Panc1 (cell line): Measurements from ENCODE around the gene MYCBP2. TPM values are rescaled to one million over a fixed set of nuclear protein-coding genes. Genes with fewer than 3 reads are reported as not detected.

Experiments
- ATAC-seq: fragments of 200-7000 bp; cut with Tn5 transposase; 2 replicates; pipeline ENCODE4 v1.9.1; 2020; ENCODE audit warnings: mild to moderate bottlenecking, moderate library complexity
- BruUV-seq: library from RNA; stranded (reverse); fragments of 400-500 nt; replicated peaks from 2 replicates; lab custom pipeline; 2021; lab: Mats Ljungman, UMichigan
- CTCF ChIA-PET: fragments of 300-600 bp; sonication (Branson Sonifier 250); formaldehyde crosslinking; loops from one replicate; lab custom pipeline; 2022; ENCODE audit warnings: antibody characterized with exemption; lab: Charles Lee
- POLR2A ChIA-PET: fragments of 300-600 bp; sonication (Branson Sonifier 250); formaldehyde crosslinking; loops from one replicate; lab custom pipeline; 2022; ENCODE audit warnings: antibody characterized with exemption; lab: Charles Lee
- DNase-seq: peaks from one replicate; pipeline ENCODE4 v3.0.0-alpha.2; 2010; ENCODE audit warnings: low read depth, low spot score
- H3K27ac ChIP-seq: 2 replicates; pipeline ENCODE4 v1.5.1; 2011; ENCODE audit warnings: mild to moderate bottlenecking, low read length, inconsistent platforms
- H3K27me3 ChIP-seq: fragments of 200-500 bp; sonication (Bioruptor generic); 2 replicates; pipeline ENCODE4 v1.6.0; 2014; ENCODE audit warnings: low read length, inconsistent platforms; ENCODE audit not compliant: control insufficient read depth, insufficient read depth
- H3K36me3 ChIP-seq: fragments of 200-500 bp; sonication (Bioruptor generic); 2 replicates; pipeline ENCODE4 v1.5.1; 2014; ENCODE audit warnings: inconsistent platforms, mild to moderate bottlenecking, low read length, moderate library complexity; ENCODE audit not compliant: control insufficient read depth, insufficient read depth
- H3K4me1 ChIP-seq: 2 replicates; pipeline ENCODE4 v1.5.1; 2011; ENCODE audit warnings: inconsistent platforms, mild to moderate bottlenecking, low read length, moderate library complexity; ENCODE audit not compliant: control insufficient read depth, insufficient read depth
- H3K4me3 ChIP-seq, 2 experiments: 2 replicates each; pipeline ENCODE4 v1.5.1; 2011 to 2012; ENCODE audit warnings: low read depth in 2 of 2, low read length in 2 of 2, mild to moderate bottlenecking in 2 of 2, inconsistent platforms in 1 of 2, moderate library complexity in 1 of 2
- H3K9me3 ChIP-seq: fragments of 200-500 bp; sonication (Bioruptor generic); 2 replicates; pipeline ENCODE4 v1.5.1; 2014; ENCODE audit warnings: low read depth, mild to moderate bottlenecking, inconsistent platforms, low read length, moderate library complexity; ENCODE audit not compliant: control insufficient read depth, insufficient read depth
- POLR2AphosphoS5 ChIP-seq: IDR thresholded peaks from 2 replicates; pipeline ENCODE4 v1.6.1; 2012; ENCODE audit warnings: mild to moderate bottlenecking, low read depth, low read length, moderate library complexity
- SIN3A ChIP-seq: IDR thresholded peaks from 2 replicates; pipeline ENCODE4 v1.6.1; 2012; ENCODE audit warnings: low read depth, mild to moderate bottlenecking, low read length, moderate library complexity, borderline replicate concordance; ENCODE audit not compliant: insufficient read depth
- TCF7L2 ChIP-seq: IDR thresholded peaks from 2 replicates; pipeline ENCODE4 v1.6.1; 2011; ENCODE audit warnings: mild to moderate bottlenecking, low read depth, low read length, inconsistent platforms
- in situ Hi-C: cut with HindIII; loops from 2 replicates; pipeline ENCODE4 v1.10.0; 2016; ENCODE audit warnings: low sequenced_read_pairs, low pct_unique_long_range_greater_than_20kb
- intact Hi-C: fragments of 100-400 bp; cut with micrococcal nuclease; formaldehyde crosslinking; loops from one replicate; pipeline ENCODE4 v1.10.0; 2022; ENCODE audit not compliant: unreplicated experiment
- total RNA-seq: library from RNA; stranded (reverse); gene quantifications from one replicate; pipeline ENCODE4 v1.2.1, GENCODE V29; 2021; ENCODE audit not compliant: unreplicated experiment
- TF ChIP-seq, protein P1 (sequence below): fragments of 450-650 bp; IDR thresholded peaks from 2 replicates; pipeline ENCODE4 v1.5.1; 2017; ENCODE audit warnings: mild to moderate bottlenecking
- TF ChIP-seq, protein P2 (sequence below), 2 experiments: IDR thresholded peaks; 2 replicates each; pipeline ENCODE4 v1.6.1; 2011 to 2012; ENCODE audit warnings: low read depth in 2 of 2, control low read depth in 1 of 2, low read length in 1 of 2, mild to moderate bottlenecking in 1 of 2, moderate library complexity in 1 of 2; ENCODE audit not compliant: insufficient read depth in 1 of 2

MYCBP2 gene
- total RNA-seq, 1 experiment from 2014 or later = 41.4 TPM

DNA sequence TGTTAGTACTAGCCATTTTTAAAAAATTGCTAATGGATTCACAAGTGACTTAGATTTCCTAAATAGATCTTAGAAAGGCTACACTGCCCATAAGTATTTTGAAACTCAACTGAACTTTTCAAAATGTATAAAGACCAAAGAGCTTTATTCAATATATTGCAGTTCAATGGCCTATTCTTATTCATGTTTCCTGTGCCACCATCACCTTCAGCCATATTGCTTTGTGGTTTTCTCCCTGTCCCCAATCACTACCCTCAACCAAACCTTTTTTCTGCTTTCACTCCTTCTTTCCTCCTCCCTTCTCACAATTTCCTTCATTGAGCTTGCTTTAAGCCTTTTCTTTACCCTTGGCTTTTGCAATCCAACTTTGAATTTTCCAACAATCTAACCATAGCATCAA is 100.9 kb downstream of the MYCBP2 start:
- ChIA-PET CTCF (no interaction called here), POLR2A (no interaction called here)
- no peaks in the 10 kb centered on the region; the same call in 1 of the 2 replicates for H3K36me3 ChIP-seq
- intact Hi-C loops = no loop called here
- H3K4me3 ChIP-seq = no peak overlapping the region
- no peaks in the 10 kb centered on the region for H3K27me3 ChIP-seq
- no peaks in the 10 kb centered on the region for H3K4me1 ChIP-seq
- in situ Hi-C loops = no loop called here
- no peak for DNase-seq
- no peaks in the 10 kb centered on the region for H3K9me3 ChIP-seq
- no TSS peak for BruUV-seq
- H3K27ac ChIP-seq = no peak overlapping the region
- TF ChIP-seq POLR2AphosphoS5 (no peak), TCF7L2 (no peak), SIN3A (no peak)
- TF ChIP-seq, protein P1, sequence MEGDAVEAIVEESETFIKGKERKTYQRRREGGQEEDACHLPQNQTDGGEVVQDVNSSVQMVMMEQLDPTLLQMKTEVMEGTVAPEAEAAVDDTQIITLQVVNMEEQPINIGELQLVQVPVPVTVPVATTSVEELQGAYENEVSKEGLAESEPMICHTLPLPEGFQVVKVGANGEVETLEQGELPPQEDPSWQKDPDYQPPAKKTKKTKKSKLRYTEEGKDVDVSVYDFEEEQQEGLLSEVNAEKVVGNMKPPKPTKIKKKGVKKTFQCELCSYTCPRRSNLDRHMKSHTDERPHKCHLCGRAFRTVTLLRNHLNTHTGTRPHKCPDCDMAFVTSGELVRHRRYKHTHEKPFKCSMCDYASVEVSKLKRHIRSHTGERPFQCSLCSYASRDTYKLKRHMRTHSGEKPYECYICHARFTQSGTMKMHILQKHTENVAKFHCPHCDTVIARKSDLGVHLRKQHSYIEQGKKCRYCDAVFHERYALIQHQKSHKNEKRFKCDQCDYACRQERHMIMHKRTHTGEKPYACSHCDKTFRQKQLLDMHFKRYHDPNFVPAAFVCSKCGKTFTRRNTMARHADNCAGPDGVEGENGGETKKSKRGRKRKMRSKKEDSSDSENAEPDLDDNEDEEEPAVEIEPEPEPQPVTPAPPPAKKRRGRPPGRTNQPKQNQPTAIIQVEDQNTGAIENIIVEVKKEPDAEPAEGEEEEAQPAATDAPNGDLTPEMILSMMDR = no peak
- TF ChIP-seq, protein P2, sequence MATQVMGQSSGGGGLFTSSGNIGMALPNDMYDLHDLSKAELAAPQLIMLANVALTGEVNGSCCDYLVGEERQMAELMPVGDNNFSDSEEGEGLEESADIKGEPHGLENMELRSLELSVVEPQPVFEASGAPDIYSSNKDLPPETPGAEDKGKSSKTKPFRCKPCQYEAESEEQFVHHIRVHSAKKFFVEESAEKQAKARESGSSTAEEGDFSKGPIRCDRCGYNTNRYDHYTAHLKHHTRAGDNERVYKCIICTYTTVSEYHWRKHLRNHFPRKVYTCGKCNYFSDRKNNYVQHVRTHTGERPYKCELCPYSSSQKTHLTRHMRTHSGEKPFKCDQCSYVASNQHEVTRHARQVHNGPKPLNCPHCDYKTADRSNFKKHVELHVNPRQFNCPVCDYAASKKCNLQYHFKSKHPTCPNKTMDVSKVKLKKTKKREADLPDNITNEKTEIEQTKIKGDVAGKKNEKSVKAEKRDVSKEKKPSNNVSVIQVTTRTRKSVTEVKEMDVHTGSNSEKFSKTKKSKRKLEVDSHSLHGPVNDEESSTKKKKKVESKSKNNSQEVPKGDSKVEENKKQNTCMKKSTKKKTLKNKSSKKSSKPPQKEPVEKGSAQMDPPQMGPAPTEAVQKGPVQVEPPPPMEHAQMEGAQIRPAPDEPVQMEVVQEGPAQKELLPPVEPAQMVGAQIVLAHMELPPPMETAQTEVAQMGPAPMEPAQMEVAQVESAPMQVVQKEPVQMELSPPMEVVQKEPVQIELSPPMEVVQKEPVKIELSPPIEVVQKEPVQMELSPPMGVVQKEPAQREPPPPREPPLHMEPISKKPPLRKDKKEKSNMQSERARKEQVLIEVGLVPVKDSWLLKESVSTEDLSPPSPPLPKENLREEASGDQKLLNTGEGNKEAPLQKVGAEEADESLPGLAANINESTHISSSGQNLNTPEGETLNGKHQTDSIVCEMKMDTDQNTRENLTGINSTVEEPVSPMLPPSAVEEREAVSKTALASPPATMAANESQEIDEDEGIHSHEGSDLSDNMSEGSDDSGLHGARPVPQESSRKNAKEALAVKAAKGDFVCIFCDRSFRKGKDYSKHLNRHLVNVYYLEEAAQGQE (IDR thresholded peaks at IDR 0.05; ENCODE audit: insufficient read depth in 1 of 2, low read depth in 2 of 2, low read length in 1 of 2) = no peak
- ATAC-seq = no peak

DNA sequence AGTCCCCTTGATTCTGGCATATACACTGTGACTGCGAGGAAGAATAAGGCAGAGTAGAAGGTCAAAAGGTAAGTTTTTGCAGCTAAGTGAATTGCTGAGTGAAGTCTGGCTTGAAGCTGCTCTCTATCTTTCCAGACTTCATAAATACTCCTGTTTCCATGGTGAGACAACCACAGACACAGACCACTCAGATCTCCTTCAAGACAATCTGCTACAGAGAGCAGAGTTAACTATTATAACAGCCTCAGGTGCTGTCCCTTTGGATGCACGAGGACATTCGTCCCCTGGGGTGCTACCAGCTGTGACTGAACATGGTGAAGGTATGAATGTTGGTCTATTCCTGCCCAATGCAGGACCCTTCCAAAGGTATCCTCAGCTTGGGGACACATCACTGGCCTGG is 104.0 kb downstream of the MYCBP2 start:
- TF ChIP-seq, protein P1 = no peak
- no peak for TF ChIP-seq POLR2AphosphoS5
- TF ChIP-seq SIN3A = no peak
- TF ChIP-seq TCF7L2 = no peak
- TF ChIP-seq, protein P2 (IDR thresholded peaks at IDR 0.05; ENCODE audit: insufficient read depth in 1 of 2, low read depth in 2 of 2, low read length in 1 of 2) = no peak
- in situ Hi-C loops (no loop called here), intact Hi-C loops (no loop called here)
- DNase-seq (no peak), ATAC-seq (no peak)
- ChIA-PET CTCF (no interaction called here), POLR2A (no interaction called here)
- Histone ChIP-seq H3K4me3 (no peak overlapping the region), H3K4me1 (no peaks in the 10 kb centered on the region), H3K9me3 (no peaks in the 10 kb centered on the region), H3K36me3 (no peaks in the 10 kb centered on the region), H3K27ac (no peak overlapping the region), H3K27me3 (no peaks in the 10 kb centered on the region)
- BruUV-seq = no TSS peak
